Stimulated activated naive B cell treated with anti-CD40 and anti-IgM and Interleukin-4, amounts not matched to agents 10 μg/mL and 1 μg/mL and 100 μg/mL, for 72 hours (primary cell): ENCODE data around the gene TMEM164.
A peak's percentile ranks its signal among the peaks of the same experiment; 100 is the strongest.

Source experiments
- ATAC-seq, 2 donors: fragments of 150-1000 bp; cut with Tn5 transposase; replicated peaks; 2 replicates each; pipeline ENCODE4 v1.10.0; 2021; ENCODE audit warnings: moderate library complexity in 1 of 2
- DNase-seq: peaks from one replicate; pipeline ENCODE4 v3.0.0; 2021
- H3K27ac Mint-ChIP-seq: one replicate; pipeline ENCODE4 v1.8.0; 2022; ENCODE audit warnings: mild to moderate bottlenecking, mixed read lengths
- H3K27me3 Mint-ChIP-seq, 2 donors: one replicate each; pipeline ENCODE4 v1.8.0; 2022; ENCODE audit warnings: mixed read lengths in 2 of 2
- H3K36me3 Mint-ChIP-seq, 2 donors: one replicate each; pipeline ENCODE4 v1.8.0; 2022; ENCODE audit warnings: mixed read lengths in 2 of 2, mild to moderate bottlenecking in 1 of 2
- H3K4me1 Mint-ChIP-seq, 2 donors: one replicate each; pipeline ENCODE4 v1.8.0; 2022; ENCODE audit warnings: mixed read lengths in 2 of 2, mild to moderate bottlenecking in 1 of 2
- H3K4me3 Mint-ChIP-seq, 2 donors: one replicate each; pipeline ENCODE4 v1.8.0; 2022; ENCODE audit warnings: mild to moderate bottlenecking in 2 of 2, mixed read lengths in 2 of 2, moderate library complexity in 1 of 2
- H3K9me3 Mint-ChIP-seq, 2 donors: one replicate each; pipeline ENCODE4 v1.8.0; 2022; ENCODE audit warnings: mixed read lengths in 2 of 2, mild to moderate bottlenecking in 1 of 2

TMEM164 gene

GRCh38 chrX:110089656-110090403 is 86.9 kb downstream of the TMEM164 start:
- Mint-ChIP-seq H3K27me3 (no peaks in the 10 kb centered on the region), H3K36me3 (peaks cover 2 to 4% of the 10 kb centered on the region in 2 donors), H3K4me3 (peak overlapping the region in 1 of 2 donors; percentile 41), H3K9me3 (peaks cover 0 to 4% of the 10 kb centered on the region in 2 donors), H3K27ac (peak overlapping the region; percentile 3), H3K4me1 (peaks cover 19 to 40% of the 10 kb centered on the region in 2 donors)
- ATAC-seq (peak; percentile 72 to 75), DNase-seq (peak; percentile 32)

DNA sequence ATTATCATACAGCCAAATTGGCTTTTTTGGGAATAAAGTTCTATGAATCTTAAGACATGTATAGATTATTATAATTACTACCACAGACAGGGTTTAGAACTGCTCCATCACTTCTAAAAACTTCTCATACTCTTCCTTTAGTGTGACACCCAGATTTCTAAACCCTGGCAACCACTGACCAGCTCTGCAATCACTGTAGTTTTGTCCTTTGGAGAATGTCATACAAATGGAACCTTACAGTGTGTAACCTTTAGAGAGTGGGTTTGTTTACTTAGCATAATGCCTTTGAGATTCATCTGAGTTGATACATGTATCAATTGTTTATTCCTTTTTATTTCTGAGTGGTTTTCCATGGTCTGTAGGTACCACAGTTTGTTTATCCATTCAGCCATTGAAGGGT is 95.0 kb downstream of the TMEM164 start:
- Mint-ChIP-seq H3K36me3 (peaks cover 5 to 21% of the 10 kb centered on the region in 2 donors), H3K27ac (no peak overlapping the region), H3K27me3 (peaks cover 0 to 4% of the 10 kb centered on the region in 2 donors), H3K9me3 (no peaks in the 10 kb centered on the region), H3K4me1 (peaks cover 2 to 13% of the 10 kb centered on the region in 2 donors), H3K4me3 (no peak overlapping the region)
- ATAC-seq (no peak), DNase-seq (no peak)

DNA sequence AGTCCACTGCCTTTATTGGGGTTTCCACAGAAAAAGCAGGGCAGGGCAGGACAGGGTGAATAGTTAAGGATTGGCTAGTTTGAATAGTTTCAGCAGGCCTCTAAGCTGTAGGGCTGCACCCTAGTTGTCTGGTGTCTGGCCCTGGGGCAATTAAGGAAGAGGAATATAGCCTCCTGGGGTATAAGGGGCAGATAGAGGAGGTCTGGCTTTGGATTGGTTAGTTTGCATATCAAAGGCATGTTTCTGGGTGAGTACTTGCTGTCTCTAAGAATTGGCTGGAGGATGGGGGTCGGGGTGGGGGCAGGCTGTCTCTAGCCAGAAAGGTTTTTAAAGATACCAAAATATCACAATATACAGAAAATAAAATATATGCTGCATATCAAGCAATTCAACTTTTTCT is 100.4 kb downstream of the TMEM164 start:
- Mint-ChIP-seq H3K4me3 (no peak overlapping the region), H3K27ac (no peak overlapping the region), H3K27me3 (peaks cover 0 to 8% of the 10 kb centered on the region in 2 donors), H3K36me3 (peaks cover 3 to 8% of the 10 kb centered on the region in 2 donors), H3K4me1 (peaks cover 6 to 11% of the 10 kb centered on the region in 2 donors), H3K9me3 (no peaks in the 10 kb centered on the region)
- DNase-seq = no peak
- no peak for ATAC-seq

- no peak for ATAC-seq
- Mint-ChIP-seq H3K9me3 (no peaks in the 10 kb centered on the region), H3K4me3 (no peak overlapping the region)
These were observed 101.2 kb downstream of the TMEM164 start for GRCh38 chrX:110104078-110104477.

GRCh38 chrX:110108381-110108821 is 105.5 kb downstream of the TMEM164 start:
- Mint-ChIP-seq H3K36me3 (peaks cover 0 to 2% of the 10 kb centered on the region in 2 donors), H3K9me3 (no peaks in the 10 kb centered on the region), H3K4me1 (peaks cover 6 to 8% of the 10 kb centered on the region in 2 donors), H3K4me3 (no peak overlapping the region), H3K27me3 (no peaks in the 10 kb centered on the region), H3K27ac (no peak overlapping the region)
- DNase-seq (no peak), ATAC-seq (peak; percentile 67 to 79)

More at GRCh38 chrX:110104078-110104477, 101.2 kb downstream of the TMEM164 start:
- no peak for DNase-seq
- Mint-ChIP-seq H3K27ac (no peak overlapping the region), H3K27me3 (peaks cover 0 to 8% of the 10 kb centered on the region in 2 donors), H3K4me1 (peaks cover 8 to 14% of the 10 kb centered on the region in 2 donors), H3K36me3 (peaks cover 3 to 8% of the 10 kb centered on the region in 2 donors)

GRCh38 chrX:110114260-110114776 is 111.4 kb downstream of the TMEM164 start:
- Mint-ChIP-seq H3K9me3 (no peaks in the 10 kb centered on the region), H3K27ac (no peak overlapping the region), H3K4me3 (no peak overlapping the region), H3K27me3 (peaks cover 0 to 4% of the 10 kb centered on the region in 2 donors), H3K36me3 (peaks cover 11 to 21% of the 10 kb centered on the region in 2 donors), H3K4me1 (no peaks in the 10 kb centered on the region)
- ATAC-seq (no peak), DNase-seq (no peak)

DNA sequence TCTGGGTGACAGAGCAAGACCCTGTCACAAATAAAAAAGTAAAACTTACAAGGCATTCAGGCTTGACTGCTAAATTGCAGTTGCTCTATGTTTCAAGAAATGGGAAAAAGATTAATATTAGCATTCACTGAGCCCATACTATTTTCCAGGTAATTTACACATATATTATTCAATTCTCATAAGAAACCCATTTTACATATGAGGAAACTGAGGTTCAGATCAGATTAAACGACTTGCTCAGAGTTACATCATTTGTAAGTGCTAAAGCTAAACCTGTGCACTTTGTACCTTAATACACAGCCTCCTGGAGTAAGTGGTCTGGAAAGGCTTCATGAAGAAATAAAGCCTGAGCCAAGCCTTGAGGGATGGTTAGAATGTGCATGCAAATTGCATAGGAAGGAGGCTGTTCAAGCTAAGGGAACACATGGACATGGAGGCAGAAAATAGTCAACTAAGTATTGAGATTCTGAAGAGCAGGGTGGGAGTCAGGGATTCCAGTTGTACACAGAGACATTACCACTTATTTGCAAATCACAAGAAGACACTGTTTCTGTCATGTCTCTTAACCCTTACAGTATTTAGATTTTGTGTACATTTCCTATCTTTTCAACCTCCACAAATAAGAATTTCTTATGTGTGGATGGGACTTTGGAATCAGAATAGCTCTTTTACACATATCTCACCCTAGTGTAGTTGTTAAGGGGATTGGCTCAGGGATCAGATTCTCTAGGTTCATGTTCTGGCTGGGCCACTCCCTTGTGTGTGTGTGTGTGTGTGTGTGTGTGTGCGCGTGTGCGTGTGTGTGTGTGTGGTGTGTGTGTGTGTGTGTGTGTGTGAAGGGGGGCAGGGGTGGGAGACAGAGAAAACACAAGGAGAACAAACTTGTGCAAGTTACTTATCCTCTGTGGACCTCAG is 113.4 kb downstream of the TMEM164 start:
- ATAC-seq (no peak), DNase-seq (no peak)
- H3K4me1 Mint-ChIP-seq = no peaks in the 10 kb centered on the region
- H3K36me3 Mint-ChIP-seq = peaks cover 17 to 25% of the 10 kb centered on the region in 2 donors
- no peak overlapping the region for H3K4me3 Mint-ChIP-seq
- H3K27ac Mint-ChIP-seq = no peak overlapping the region
- no peaks in the 10 kb centered on the region for H3K9me3 Mint-ChIP-seq
- peaks cover 0 to 4% of the 10 kb centered on the region in 2 donors for H3K27me3 Mint-ChIP-seq

- no peak for ATAC-seq
- H3K4me1 Mint-ChIP-seq = no peaks in the 10 kb centered on the region
- no peaks in the 10 kb centered on the region for H3K9me3 Mint-ChIP-seq
- no peak for DNase-seq
- peaks cover 0 to 4% of the 10 kb centered on the region in 2 donors for H3K27me3 Mint-ChIP-seq
- no peak overlapping the region for H3K27ac Mint-ChIP-seq
- H3K36me3 Mint-ChIP-seq = peaks cover 17 to 25% of the 10 kb centered on the region in 2 donors
- no peak overlapping the region for H3K4me3 Mint-ChIP-seq
These were observed 115.6 kb downstream of the TMEM164 start for GRCh38 chrX:110118530-110118929.

DNA sequence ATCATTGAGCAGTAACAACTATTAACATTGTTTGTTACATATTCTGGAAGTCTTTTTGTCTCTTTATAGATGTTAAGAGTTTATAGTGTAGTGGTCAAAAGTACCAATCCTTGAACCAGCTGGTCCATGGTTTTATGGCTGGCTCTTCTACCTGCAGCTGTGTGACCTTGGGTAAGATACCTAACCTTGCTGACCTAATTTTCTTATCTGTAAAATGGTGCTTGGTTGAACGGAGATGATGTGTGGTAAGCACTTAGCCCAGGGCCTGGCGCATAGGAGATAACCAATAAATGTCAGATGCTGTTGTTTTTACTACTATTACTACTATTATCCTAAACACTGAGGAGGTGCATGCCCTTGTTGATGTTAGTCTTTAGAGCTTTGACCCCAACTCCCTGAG is 116.6 kb downstream of the TMEM164 start:
- Mint-ChIP-seq H3K27ac (no peak overlapping the region), H3K4me3 (no peak overlapping the region), H3K36me3 (peaks cover 15 to 18% of the 10 kb centered on the region in 2 donors), H3K27me3 (no peaks in the 10 kb centered on the region), H3K9me3 (no peaks in the 10 kb centered on the region), H3K4me1 (no peaks in the 10 kb centered on the region)
- DNase-seq (no peak), ATAC-seq (no peak)

- Mint-ChIP-seq H3K36me3 (peaks cover 15 to 18% of the 10 kb centered on the region in 2 donors), H3K4me1 (no peaks in the 10 kb centered on the region), H3K4me3 (no peak overlapping the region), H3K27me3 (no peaks in the 10 kb centered on the region), H3K27ac (no peak overlapping the region), H3K9me3 (no peaks in the 10 kb centered on the region)
- DNase-seq = no peak
- ATAC-seq = no peak
These were observed 117.1 kb downstream of the TMEM164 start for GRCh38 chrX:110120025-110120424.

DNA sequence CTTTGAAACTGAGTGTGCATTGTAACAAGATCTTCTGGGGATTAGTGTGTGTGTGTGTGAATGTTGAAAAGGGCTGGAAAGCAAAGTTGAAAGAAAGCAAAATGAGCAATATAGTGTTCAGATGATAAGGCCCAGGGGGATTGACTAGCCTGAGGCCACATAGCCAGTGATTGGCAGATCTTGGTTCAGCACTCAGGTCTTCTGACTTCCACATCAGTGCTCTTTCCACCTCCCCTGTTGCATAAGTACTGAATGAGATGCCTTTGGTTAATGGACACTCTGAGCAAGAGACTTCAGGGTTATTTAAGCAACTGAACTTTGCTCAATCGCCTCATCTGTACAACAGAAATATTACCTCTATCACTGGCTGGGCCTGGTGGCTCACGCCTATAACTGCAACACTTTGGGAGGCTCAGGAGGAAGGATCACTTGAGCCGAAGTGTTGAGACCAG is 120.4 kb downstream of the TMEM164 start:
- no peak overlapping the region for H3K4me3 Mint-ChIP-seq
- peaks cover 7 to 12% of the 10 kb centered on the region in 2 donors for H3K36me3 Mint-ChIP-seq
- DNase-seq = no peak
- no peaks in the 10 kb centered on the region for H3K27me3 Mint-ChIP-seq
- no peak for ATAC-seq
- H3K27ac Mint-ChIP-seq = no peak overlapping the region
- no peaks in the 10 kb centered on the region for H3K4me1 Mint-ChIP-seq
- H3K9me3 Mint-ChIP-seq = no peaks in the 10 kb centered on the region

DNA sequence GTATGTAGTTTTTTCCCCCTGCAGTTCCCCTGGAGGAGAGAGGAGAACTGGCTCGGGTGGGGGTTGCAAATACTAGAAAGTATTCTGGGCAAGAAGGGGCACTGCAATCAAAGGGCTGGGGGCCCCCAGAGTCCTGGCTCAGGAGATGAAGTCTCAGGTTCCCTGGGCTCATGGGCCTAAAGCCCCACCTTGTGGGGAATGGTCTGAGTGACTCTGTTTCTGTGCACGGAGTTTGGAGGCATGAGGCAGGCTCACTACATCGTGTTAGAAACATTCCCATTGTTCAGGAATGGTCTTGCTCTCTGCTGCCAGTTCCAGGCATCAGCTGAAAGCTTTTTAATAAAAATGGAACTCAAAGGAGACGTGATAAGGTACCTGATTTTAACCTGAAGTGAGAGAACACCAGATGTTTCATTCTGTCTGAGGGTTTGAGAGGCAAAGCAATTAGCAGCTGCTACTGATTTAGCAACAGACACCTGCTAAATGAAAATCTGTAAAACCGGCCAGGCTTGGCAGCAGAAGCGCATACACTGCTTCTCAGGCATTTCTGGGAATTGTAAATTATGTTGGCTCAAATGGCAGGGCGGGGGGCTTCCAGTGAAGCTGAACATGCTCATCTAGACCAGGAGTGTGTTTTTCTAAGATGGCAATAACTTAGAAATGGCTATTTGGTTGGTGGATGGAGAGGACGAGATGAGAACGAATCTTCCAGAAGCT is 122.7 kb downstream of the TMEM164 start:
- Mint-ChIP-seq H3K4me3 (no peak overlapping the region), H3K36me3 (peaks cover 3 to 8% of the 10 kb centered on the region in 2 donors), H3K9me3 (no peaks in the 10 kb centered on the region), H3K27ac (no peak overlapping the region), H3K4me1 (no peaks in the 10 kb centered on the region), H3K27me3 (no peaks in the 10 kb centered on the region)
- no peak for DNase-seq
- no peak for ATAC-seq

- H3K9me3 Mint-ChIP-seq = no peaks in the 10 kb centered on the region
These were observed 128.1 kb downstream of the TMEM164 start for GRCh38 chrX:110131031-110131430.

More at GRCh38 chrX:110131031-110131430, 128.1 kb downstream of the TMEM164 start:
- DNase-seq (no peak), ATAC-seq (no peak)
- H3K4me3 Mint-ChIP-seq = no peak overlapping the region
- peaks cover 3 to 5% of the 10 kb centered on the region in 2 donors for H3K4me1 Mint-ChIP-seq
- no peaks in the 10 kb centered on the region for H3K27me3 Mint-ChIP-seq
- H3K36me3 Mint-ChIP-seq = no peaks in the 10 kb centered on the region
- H3K27ac Mint-ChIP-seq = no peak overlapping the region
